Endothelial cell of umbilical vein (primary cell): ENCODE data around the gene ADAM22.

Experiments used
- POLR2A ChIP-seq: IDR thresholded peaks from 2 replicates; pipeline ENCODE4 v1.6.1; 2012; ENCODE audit warnings: low read depth, mild to moderate bottlenecking, control low read depth, low read length
- POLR2AphosphoS5 ChIP-seq: IDR thresholded peaks from 2 replicates; pipeline ENCODE4 v1.6.1; 2012; ENCODE audit warnings: low read depth, mild to moderate bottlenecking, control low read depth, low read length, moderate library complexity; ENCODE audit not compliant: insufficient read depth
- TF ChIP-seq, protein P1 (sequence below), 2 donors: IDR thresholded peaks; 1 replicate in 1 of 2; 2 replicates in 1 of 2; pipeline ENCODE4 v1.5.1; 2011; ENCODE audit warnings: low read length in 2 of 2, mild to moderate bottlenecking in 2 of 2, moderate library complexity in 2 of 2, control low read depth in 1 of 2, inconsistent platforms in 1 of 2, low read depth in 1 of 2; ENCODE audit not compliant: insufficient read depth in 1 of 2; ENCODE audit errors: extremely low read depth in 1 of 2

DNA sequence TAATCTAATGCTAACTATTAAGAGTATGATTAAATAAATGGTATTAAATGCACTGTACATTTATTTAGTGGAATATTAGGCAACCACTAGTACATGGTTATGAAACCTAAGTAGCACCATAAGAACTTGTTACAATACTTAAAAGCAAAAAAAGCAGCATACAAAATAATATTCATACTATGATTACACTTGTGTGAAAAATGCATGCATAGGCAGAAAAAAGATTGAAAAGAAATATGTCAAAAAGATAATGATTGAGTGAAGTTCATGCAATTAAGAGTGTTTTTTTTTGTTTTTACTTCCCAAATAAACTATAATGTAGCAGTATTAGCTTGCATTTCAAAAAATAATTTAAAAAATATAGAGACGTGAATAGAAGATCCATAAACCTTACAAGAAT lies 305.8 kb downstream of the ADAM22 start:
- TF ChIP-seq POLR2A (no peak), POLR2AphosphoS5 (no peak)
- TF ChIP-seq, protein P1, sequence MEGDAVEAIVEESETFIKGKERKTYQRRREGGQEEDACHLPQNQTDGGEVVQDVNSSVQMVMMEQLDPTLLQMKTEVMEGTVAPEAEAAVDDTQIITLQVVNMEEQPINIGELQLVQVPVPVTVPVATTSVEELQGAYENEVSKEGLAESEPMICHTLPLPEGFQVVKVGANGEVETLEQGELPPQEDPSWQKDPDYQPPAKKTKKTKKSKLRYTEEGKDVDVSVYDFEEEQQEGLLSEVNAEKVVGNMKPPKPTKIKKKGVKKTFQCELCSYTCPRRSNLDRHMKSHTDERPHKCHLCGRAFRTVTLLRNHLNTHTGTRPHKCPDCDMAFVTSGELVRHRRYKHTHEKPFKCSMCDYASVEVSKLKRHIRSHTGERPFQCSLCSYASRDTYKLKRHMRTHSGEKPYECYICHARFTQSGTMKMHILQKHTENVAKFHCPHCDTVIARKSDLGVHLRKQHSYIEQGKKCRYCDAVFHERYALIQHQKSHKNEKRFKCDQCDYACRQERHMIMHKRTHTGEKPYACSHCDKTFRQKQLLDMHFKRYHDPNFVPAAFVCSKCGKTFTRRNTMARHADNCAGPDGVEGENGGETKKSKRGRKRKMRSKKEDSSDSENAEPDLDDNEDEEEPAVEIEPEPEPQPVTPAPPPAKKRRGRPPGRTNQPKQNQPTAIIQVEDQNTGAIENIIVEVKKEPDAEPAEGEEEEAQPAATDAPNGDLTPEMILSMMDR (IDR thresholded peaks at IDR 0.05; ENCODE audit: extremely low read depth in 1 of 2, insufficient read depth in 1 of 2, low read depth in 1 of 2, low read length in 2 of 2): no peak
